GM12801 (cell line): ENCODE measurements around the gene ETV6.

ENCODE experiments used
- CTCF ChIP-seq: IDR thresholded peaks from one replicate; pipeline ENCODE4 v1.5.1; 2011; ENCODE audit warnings: control low read depth; ENCODE audit not compliant: insufficient read length; ENCODE audit errors: extremely low read depth

ETV6 gene

GRCh38 chr12:11829764-11830194, 180.3 kb downstream of the ETV6 start:
- TF ChIP-seq CTCF, result no peak

- no peak for TF ChIP-seq CTCF
Measured at GRCh38 chr12:11830307-11830801, 180.9 kb downstream of the ETV6 start.

- TF ChIP-seq CTCF, result no peak
Measured at GRCh38 chr12:11832093-11832492, 182.6 kb downstream of the ETV6 start.

GRCh38 chr12:11833174-11833895, 183.9 kb downstream of the ETV6 start:
- no peak for TF ChIP-seq CTCF

- no peak for TF ChIP-seq CTCF
Measured at GRCh38 chr12:11834104-11834812, 184.8 kb downstream of the ETV6 start.

- no peak for TF ChIP-seq CTCF
Measured at GRCh38 chr12:11834931-11835330, 185.5 kb downstream of the ETV6 start.

GRCh38 chr12:11836282-11837151, 187.0 kb downstream of the ETV6 start:
- no peak for TF ChIP-seq CTCF
